ENCODE data around the gene BSN. TPM values are rescaled to one million over a fixed set of nuclear protein-coding genes. Genes with fewer than 3 reads are reported as not detected.

Gene BSN
- total RNA-seq, 1 experiment from 2014 or later: 0.87 TPM

DNA sequence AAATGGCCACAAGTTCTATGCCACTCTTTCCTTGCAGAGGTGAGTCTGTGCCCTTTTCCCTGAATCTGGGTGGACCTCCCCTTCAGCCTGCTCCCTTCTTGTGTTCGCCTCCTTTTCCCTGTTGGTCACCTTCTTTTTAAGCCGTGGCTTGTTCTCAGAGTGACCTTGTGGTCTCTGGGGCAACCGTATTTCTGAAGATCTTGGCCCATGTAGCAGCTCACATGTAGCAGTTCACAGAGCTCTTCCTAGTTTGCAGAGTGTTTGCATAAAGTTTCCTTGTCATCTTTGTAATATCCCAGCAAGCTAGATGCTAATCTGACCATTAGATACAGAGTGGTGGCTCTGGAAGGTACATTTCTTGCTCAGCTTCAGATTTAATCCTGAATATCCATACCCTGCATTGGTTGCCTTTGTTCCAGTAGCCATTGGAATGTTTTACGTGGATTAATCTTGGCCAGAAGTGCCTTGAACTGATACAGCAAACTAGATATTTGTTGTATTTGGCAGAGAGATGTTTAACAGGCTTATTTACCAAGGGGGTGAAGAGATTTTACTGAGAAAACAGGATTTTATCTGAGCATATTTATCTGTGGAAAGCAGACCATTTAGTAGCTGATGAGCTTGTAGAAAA, 40.7 kb upstream of the BSN start:
- no peaks in the 10 kb centered on the region for H3K27me3 ChIP-seq (ENCODE audit: control insufficient read depth, insufficient read depth, low read length)
- intact Hi-C loops (cut with micrococcal nuclease; ENCODE audit: unreplicated experiment) (no loop called here), in situ Hi-C loops (cut with HindIII; ENCODE audit: low pct_unique_long_range_greater_than_20kb, low sequenced_read_pairs) (no loop called here)
- no TSS peak for BruUV-seq (replicated peaks)
- H3K4me3 ChIP-seq (ENCODE audit: low read depth in 2 of 2, low read length in 2 of 2): no peak overlapping the region
- POLR2A ChIA-PET: interaction anchor here (0.6 kb wide), 2 partner anchors 29 to 155 kb away, joined by 3 to 9 read pairs; no protein-coding TSS in a partner anchor
- H3K27ac ChIP-seq (ENCODE audit: low read length): no peak overlapping the region
- no peaks in the 10 kb centered on the region for H3K4me1 ChIP-seq (ENCODE audit: control insufficient read depth, insufficient read depth, low read length)
- H3K36me3 ChIP-seq (ENCODE audit: control insufficient read depth, insufficient read depth, low read length): no peaks in the 10 kb centered on the region; the same call in 1 of the 2 replicates
- TF ChIP-seq POLR2AphosphoS5 (IDR thresholded peaks at IDR 0.05; ENCODE audit: low read depth, low read length) (no peak), TCF7L2 (IDR thresholded peaks at IDR 0.05; ENCODE audit: low read depth, low read length) (no peak), SIN3A (IDR thresholded peaks at IDR 0.05; ENCODE audit: borderline replicate concordance, insufficient read depth, low read depth, low read length) (no peak)
- TF ChIP-seq, protein P1, sequence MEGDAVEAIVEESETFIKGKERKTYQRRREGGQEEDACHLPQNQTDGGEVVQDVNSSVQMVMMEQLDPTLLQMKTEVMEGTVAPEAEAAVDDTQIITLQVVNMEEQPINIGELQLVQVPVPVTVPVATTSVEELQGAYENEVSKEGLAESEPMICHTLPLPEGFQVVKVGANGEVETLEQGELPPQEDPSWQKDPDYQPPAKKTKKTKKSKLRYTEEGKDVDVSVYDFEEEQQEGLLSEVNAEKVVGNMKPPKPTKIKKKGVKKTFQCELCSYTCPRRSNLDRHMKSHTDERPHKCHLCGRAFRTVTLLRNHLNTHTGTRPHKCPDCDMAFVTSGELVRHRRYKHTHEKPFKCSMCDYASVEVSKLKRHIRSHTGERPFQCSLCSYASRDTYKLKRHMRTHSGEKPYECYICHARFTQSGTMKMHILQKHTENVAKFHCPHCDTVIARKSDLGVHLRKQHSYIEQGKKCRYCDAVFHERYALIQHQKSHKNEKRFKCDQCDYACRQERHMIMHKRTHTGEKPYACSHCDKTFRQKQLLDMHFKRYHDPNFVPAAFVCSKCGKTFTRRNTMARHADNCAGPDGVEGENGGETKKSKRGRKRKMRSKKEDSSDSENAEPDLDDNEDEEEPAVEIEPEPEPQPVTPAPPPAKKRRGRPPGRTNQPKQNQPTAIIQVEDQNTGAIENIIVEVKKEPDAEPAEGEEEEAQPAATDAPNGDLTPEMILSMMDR (IDR thresholded peaks at IDR 0.05): no peak
- TF ChIP-seq, protein P2, sequence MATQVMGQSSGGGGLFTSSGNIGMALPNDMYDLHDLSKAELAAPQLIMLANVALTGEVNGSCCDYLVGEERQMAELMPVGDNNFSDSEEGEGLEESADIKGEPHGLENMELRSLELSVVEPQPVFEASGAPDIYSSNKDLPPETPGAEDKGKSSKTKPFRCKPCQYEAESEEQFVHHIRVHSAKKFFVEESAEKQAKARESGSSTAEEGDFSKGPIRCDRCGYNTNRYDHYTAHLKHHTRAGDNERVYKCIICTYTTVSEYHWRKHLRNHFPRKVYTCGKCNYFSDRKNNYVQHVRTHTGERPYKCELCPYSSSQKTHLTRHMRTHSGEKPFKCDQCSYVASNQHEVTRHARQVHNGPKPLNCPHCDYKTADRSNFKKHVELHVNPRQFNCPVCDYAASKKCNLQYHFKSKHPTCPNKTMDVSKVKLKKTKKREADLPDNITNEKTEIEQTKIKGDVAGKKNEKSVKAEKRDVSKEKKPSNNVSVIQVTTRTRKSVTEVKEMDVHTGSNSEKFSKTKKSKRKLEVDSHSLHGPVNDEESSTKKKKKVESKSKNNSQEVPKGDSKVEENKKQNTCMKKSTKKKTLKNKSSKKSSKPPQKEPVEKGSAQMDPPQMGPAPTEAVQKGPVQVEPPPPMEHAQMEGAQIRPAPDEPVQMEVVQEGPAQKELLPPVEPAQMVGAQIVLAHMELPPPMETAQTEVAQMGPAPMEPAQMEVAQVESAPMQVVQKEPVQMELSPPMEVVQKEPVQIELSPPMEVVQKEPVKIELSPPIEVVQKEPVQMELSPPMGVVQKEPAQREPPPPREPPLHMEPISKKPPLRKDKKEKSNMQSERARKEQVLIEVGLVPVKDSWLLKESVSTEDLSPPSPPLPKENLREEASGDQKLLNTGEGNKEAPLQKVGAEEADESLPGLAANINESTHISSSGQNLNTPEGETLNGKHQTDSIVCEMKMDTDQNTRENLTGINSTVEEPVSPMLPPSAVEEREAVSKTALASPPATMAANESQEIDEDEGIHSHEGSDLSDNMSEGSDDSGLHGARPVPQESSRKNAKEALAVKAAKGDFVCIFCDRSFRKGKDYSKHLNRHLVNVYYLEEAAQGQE (IDR thresholded peaks at IDR 0.05; ENCODE audit: insufficient read depth in 1 of 2, low read depth in 2 of 2, low read length in 1 of 2): no peak
- no peak for ATAC-seq
- CTCF ChIA-PET: interaction anchor here (0.7 kb wide), 1 partner anchor 9 kb away, joined by 4 read pairs; no protein-coding TSS in a partner anchor
- H3K9me3 ChIP-seq (ENCODE audit: control insufficient read depth, insufficient read depth, low read depth, low read length): no peaks in the 10 kb centered on the region
- no peak for DNase-seq (ENCODE audit: low read depth, low spot score)

DNA sequence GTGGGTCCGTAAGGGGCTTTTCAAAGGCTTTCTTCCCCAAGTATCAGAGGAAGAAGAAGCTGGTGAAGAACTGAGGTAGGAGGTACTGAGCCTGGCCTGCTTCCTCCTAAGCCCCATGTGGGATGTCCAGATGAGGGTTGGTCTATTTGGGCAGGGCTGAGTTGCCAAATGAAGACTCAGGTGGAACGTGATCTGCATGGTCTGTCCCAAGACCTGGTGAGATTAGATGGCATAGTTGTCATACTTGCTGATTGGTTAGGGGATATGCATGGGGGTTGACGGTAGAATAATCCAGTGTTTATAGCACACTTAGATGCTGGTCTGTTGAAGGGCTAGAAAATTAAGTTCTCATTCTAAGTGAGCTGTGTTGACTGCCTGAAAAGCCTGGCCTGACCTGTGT, 36.3 kb upstream of the BSN start:
- in situ Hi-C loops (cut with HindIII; ENCODE audit: low pct_unique_long_range_greater_than_20kb, low sequenced_read_pairs) (no loop called here), intact Hi-C loops (cut with micrococcal nuclease; ENCODE audit: unreplicated experiment) (no loop called here)
- Histone ChIP-seq H3K9me3 (ENCODE audit: control insufficient read depth, insufficient read depth, low read depth, low read length) (no peaks in the 10 kb centered on the region), H3K4me3 (ENCODE audit: low read depth in 2 of 2, low read length in 2 of 2) (no peak overlapping the region), H3K27ac (ENCODE audit: low read length) (no peak overlapping the region), H3K36me3 (ENCODE audit: control insufficient read depth, insufficient read depth, low read length) (no peaks in the 10 kb centered on the region), H3K27me3 (ENCODE audit: control insufficient read depth, insufficient read depth, low read length) (no peaks in the 10 kb centered on the region), H3K4me1 (ENCODE audit: control insufficient read depth, insufficient read depth, low read length) (no peaks in the 10 kb centered on the region)
- POLR2A ChIA-PET: no interaction called here
- DNase-seq (ENCODE audit: low read depth, low spot score) (no peak), ATAC-seq (no peak)
- no TSS peak for BruUV-seq (replicated peaks)
- CTCF ChIA-PET: interaction anchor here (0.5 kb wide), 1 partner anchor 21 kb away, joined by 9 read pairs; no protein-coding TSS in a partner anchor
- TF ChIP-seq POLR2AphosphoS5 (IDR thresholded peaks at IDR 0.05; ENCODE audit: low read depth, low read length) (no peak), SIN3A (IDR thresholded peaks at IDR 0.05; ENCODE audit: borderline replicate concordance, insufficient read depth, low read depth, low read length) (no peak), TCF7L2 (IDR thresholded peaks at IDR 0.05; ENCODE audit: low read depth, low read length) (no peak)
- TF ChIP-seq, protein P2 (IDR thresholded peaks at IDR 0.05; ENCODE audit: insufficient read depth in 1 of 2, low read depth in 2 of 2, low read length in 1 of 2): no peak
- TF ChIP-seq, protein P1 (IDR thresholded peaks at IDR 0.05): no peak
